HEK293T (cell line): ENCODE data around the gene SRRM3.

Experiments used
- CTCF ChIA-PET: fragments of 350-600 bp; formaldehyde crosslinking; extraction: SDS; loops from one replicate; lab custom pipeline; 2021; ENCODE audit warnings: antibody characterized with exemption, inconsistent platforms; lab: Yijun Ruan, JAX
- POLR2A ChIA-PET: fragments of 350-600 bp; formaldehyde crosslinking; extraction: SDS; loops from one replicate; lab custom pipeline; 2020; ENCODE audit warnings: antibody characterized with exemption, inconsistent platforms; lab: Yijun Ruan, JAX
- DNase-seq: peaks from one replicate; pipeline ENCODE4 v3.0.0; 2012; ENCODE audit warnings: mixed read lengths; ENCODE audit errors: extremely low spot score
- ARNT ChIP-seq: fragments of 450-650 bp; IDR thresholded peaks from 2 replicates; pipeline ENCODE4 v1.6.1; 2017; ENCODE audit warnings: mild to moderate bottlenecking
- BHLHE40 ChIP-seq: fragments of 450-650 bp; IDR thresholded peaks from 2 replicates; pipeline ENCODE4 v1.6.1; 2016; ENCODE audit warnings: mild to moderate bottlenecking, moderate library complexity, borderline replicate concordance
- CTBP1 ChIP-seq: fragments of 450-650 bp; IDR thresholded peaks from 2 replicates; pipeline ENCODE4 v1.6.1; 2016; ENCODE audit warnings: borderline replicate concordance
- ELF4 ChIP-seq: fragments of 450-650 bp; IDR thresholded peaks from 2 replicates; pipeline ENCODE4 v1.6.1; 2017; ENCODE audit warnings: antibody characterized with exemption
- FOXA1 ChIP-seq: fragments of 450-650 bp; IDR thresholded peaks from 2 replicates; pipeline ENCODE4 v1.6.1; 2016; ENCODE audit warnings: mild to moderate bottlenecking
- FOXK2 ChIP-seq: fragments of 450-650 bp; IDR thresholded peaks from 2 replicates; pipeline ENCODE4 v1.6.1; 2016; ENCODE audit warnings: mild to moderate bottlenecking
- FOXM1 ChIP-seq: fragments of 450-650 bp; IDR thresholded peaks from 2 replicates; pipeline ENCODE4 v1.6.1; 2017; ENCODE audit warnings: mild to moderate bottlenecking, borderline replicate concordance
- HDGF ChIP-seq: fragments of 450-650 bp; IDR thresholded peaks from 2 replicates; pipeline ENCODE4 v1.6.1; 2017; ENCODE audit warnings: antibody characterized with exemption, borderline replicate concordance
- L3MBTL2 ChIP-seq: fragments of 450-650 bp; conservative IDR thresholded peaks from 2 replicates; pipeline ENCODE4 v1.6.1; 2016; ENCODE audit warnings: mild to moderate bottlenecking
- LEF1 ChIP-seq: fragments of 450-650 bp; IDR thresholded peaks from 2 replicates; pipeline ENCODE4 v1.6.1; 2017; ENCODE audit warnings: mild to moderate bottlenecking, borderline replicate concordance
- NFRKB ChIP-seq: fragments of 450-650 bp; IDR thresholded peaks from 2 replicates; pipeline ENCODE4 v1.6.1; 2016; ENCODE audit warnings: mild to moderate bottlenecking, moderate library complexity
- PKNOX1 ChIP-seq: fragments of 450-650 bp; IDR thresholded peaks from 2 replicates; pipeline ENCODE4 v1.6.1; 2016
- SP1 ChIP-seq: fragments of 450-650 bp; IDR thresholded peaks from 2 replicates; pipeline ENCODE4 v1.6.1; 2017
- SUZ12 ChIP-seq: fragments of 450-650 bp; IDR thresholded peaks from 2 replicates; pipeline ENCODE4 v1.6.1; 2016; ENCODE audit warnings: mild to moderate bottlenecking
- TARDBP ChIP-seq: fragments of 450-650 bp; IDR thresholded peaks from 2 replicates; pipeline ENCODE4 v1.6.1; 2016
- ZNF384 ChIP-seq: fragments of 450-650 bp; IDR thresholded peaks from 2 replicates; pipeline ENCODE4 v1.6.1; 2016

The SRRM3 gene

GRCh38 chr7:76325811-76326210, 124.1 kb downstream of the SRRM3 start:
- DNase-seq = no peak
- POLR2A ChIA-PET = no interaction called here
- TF ChIP-seq BHLHE40 (no peak), HDGF (no peak), CTBP1 (no peak), ELF4 (no peak)
- CTCF ChIA-PET = no interaction called here

- ChIA-PET CTCF (interaction anchor here (0.5 kb wide), 1 partner anchor 126 kb away, joined by 3 read pairs; no protein-coding TSS in a partner anchor), POLR2A (interaction anchor here (1.1 to 2.4 kb wide), 2 partner anchors 8 to 10 kb away, joined by 3 to 13 read pairs; no protein-coding TSS in a partner anchor)
- TF ChIP-seq CTBP1 (no peak), ZNF384 (no peak), TARDBP (no peak), SP1 (no peak), NFRKB (no peak)
- no peak for DNase-seq
Observed at GRCh38 chr7:76326646-76327233, 125.0 kb downstream of the SRRM3 start.

- DNase-seq = no peak
- POLR2A ChIA-PET = interaction anchor here (1.1 to 2.4 kb wide), 2 partner anchors 9 to 11 kb away, joined by 3 to 13 read pairs; no protein-coding TSS in a partner anchor
- CTCF ChIA-PET = interaction anchor here (0.6 to 1.0 kb wide), 3 partner anchors 11 to 36 kb away, joined by 3 to 6 read pairs (median 3); no protein-coding TSS in a partner anchor
- TF ChIP-seq ELF4 (no peak), FOXK2 (no peak), PKNOX1 (no peak)
Observed at GRCh38 chr7:76327610-76328009, 125.9 kb downstream of the SRRM3 start.

- TF ChIP-seq TARDBP (no peak), FOXA1 (no peak), SUZ12 (no peak), PKNOX1 (no peak), CTBP1 (no peak), SP1 (no peak), NFRKB (no peak), HDGF (no peak), ZNF384 (no peak), LEF1 (no peak), ELF4 (no peak)
- DNase-seq = no peak
- ChIA-PET CTCF (no interaction called here), POLR2A (interaction anchor here (2.4 kb wide), 1 partner anchor 10 kb away, joined by 13 read pairs; no protein-coding TSS in a partner anchor)
Observed at GRCh38 chr7:76328389-76328788, 126.7 kb downstream of the SRRM3 start.

GRCh38 chr7:76329479-76329878, 127.8 kb downstream of the SRRM3 start:
- TF ChIP-seq LEF1 (no peak), ZNF384 (no peak), BHLHE40 (no peak), PKNOX1 (no peak), ELF4 (no peak), FOXK2 (no peak), HDGF (no peak), NFRKB (no peak), ARNT (no peak), CTBP1 (no peak), FOXA1 (no peak), TARDBP (no peak), L3MBTL2 (no peak), FOXM1 (no peak), SP1 (no peak), SUZ12 (no peak)
- ChIA-PET POLR2A (no interaction called here), CTCF (no interaction called here)

GRCh38 chr7:76330261-76330660, 128.6 kb downstream of the SRRM3 start:
- ChIA-PET CTCF (interaction anchor here (0.6 kb wide), 2 partner anchors 43 to 53 kb away, joined by 3 to 4 read pairs; no protein-coding TSS in a partner anchor), POLR2A (interaction anchor here (1.0 kb wide), 1 partner anchor 12 kb away, joined by 4 read pairs; no protein-coding TSS in a partner anchor)
- TF ChIP-seq L3MBTL2 (no peak), FOXM1 (no peak), PKNOX1 (no peak), ARNT (no peak), TARDBP (no peak), FOXA1 (no peak), LEF1 (no peak), CTBP1 (no peak), ELF4 (no peak)
- no peak for DNase-seq

More at GRCh38 chr7:76329479-76329878, 127.8 kb downstream of the SRRM3 start:
- no peak for DNase-seq
